WI38 (cell line): ENCODE results near the gene TCF7L2.

Source experiments
- H3K4me3 ChIP-seq: 2 replicates; pipeline ENCODE4 v1.5.1; 2011; ENCODE audit warnings: low read depth, mild to moderate bottlenecking, control low read depth, low read length
- TF ChIP-seq, protein P1 (sequence below): IDR thresholded peaks from 2 replicates; pipeline ENCODE4 v1.5.1; 2012; ENCODE audit warnings: low read depth, mild to moderate bottlenecking, control low read depth, low read length

Gene TCF7L2

GRCh38 chr10:113130014-113130641, 180.1 kb downstream of the TCF7L2 start:
- TF ChIP-seq, protein P1, sequence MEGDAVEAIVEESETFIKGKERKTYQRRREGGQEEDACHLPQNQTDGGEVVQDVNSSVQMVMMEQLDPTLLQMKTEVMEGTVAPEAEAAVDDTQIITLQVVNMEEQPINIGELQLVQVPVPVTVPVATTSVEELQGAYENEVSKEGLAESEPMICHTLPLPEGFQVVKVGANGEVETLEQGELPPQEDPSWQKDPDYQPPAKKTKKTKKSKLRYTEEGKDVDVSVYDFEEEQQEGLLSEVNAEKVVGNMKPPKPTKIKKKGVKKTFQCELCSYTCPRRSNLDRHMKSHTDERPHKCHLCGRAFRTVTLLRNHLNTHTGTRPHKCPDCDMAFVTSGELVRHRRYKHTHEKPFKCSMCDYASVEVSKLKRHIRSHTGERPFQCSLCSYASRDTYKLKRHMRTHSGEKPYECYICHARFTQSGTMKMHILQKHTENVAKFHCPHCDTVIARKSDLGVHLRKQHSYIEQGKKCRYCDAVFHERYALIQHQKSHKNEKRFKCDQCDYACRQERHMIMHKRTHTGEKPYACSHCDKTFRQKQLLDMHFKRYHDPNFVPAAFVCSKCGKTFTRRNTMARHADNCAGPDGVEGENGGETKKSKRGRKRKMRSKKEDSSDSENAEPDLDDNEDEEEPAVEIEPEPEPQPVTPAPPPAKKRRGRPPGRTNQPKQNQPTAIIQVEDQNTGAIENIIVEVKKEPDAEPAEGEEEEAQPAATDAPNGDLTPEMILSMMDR: no peak
- no peak overlapping the region for H3K4me3 ChIP-seq

DNA sequence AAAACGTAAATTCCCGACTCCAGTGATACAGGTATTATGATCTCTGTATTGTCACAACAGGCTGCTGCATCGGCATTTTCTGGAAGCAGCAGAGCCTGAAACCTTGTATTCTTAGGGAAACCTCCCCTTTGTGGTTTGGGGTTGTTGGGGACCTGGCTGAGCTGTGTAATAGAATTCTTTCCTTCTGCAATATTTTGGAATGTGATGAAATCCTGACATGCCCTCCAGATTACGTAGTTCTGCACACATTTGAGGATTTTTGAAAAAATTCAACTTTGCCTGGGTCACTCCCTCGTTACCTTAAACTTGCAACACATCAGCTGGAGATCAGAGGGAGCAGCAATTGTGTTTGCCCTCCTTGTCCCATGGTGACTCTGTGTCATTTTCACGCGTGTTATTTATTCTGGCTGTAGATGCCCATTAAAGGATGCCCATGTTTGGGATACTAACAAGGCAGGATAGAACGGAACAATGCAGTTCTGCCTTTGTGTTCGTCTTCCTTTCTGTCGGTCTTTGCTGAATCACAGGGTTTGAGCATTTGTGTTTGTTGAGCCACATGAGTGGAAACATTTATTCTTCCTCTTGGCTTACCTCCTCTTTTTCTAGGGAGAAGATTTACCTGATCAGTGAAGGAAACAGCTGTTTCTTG, 181.7 kb downstream of the TCF7L2 start:
- no peak overlapping the region for H3K4me3 ChIP-seq
- TF ChIP-seq, protein P1: no peak

- TF ChIP-seq, protein P1: no peak
- no peak overlapping the region for H3K4me3 ChIP-seq
These were observed 182.6 kb downstream of the TCF7L2 start for GRCh38 chr10:113132591-113133121.

GRCh38 chr10:113133497-113134115, 183.6 kb downstream of the TCF7L2 start:
- TF ChIP-seq, protein P1: no peak
- no peak overlapping the region for H3K4me3 ChIP-seq

DNA sequence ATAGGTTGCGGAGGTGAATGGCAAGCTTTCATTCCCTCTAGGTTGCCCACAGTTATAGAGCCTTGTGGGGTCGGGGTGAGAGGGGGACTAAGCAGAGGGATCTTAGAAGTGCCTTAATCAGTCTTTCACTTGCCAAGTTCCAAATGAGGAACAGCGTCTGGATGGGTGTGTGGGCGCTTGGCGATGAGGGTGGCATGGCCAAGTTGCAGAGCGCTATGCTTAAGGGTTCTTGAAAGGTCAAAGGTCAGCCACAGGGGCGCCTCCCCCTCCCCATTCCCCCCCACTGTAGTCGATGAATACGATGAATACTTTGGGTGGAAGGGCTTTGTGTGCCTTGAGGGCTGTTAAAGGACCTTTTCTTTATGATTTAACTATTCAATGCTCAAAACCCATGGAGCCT, 185.0 kb downstream of the TCF7L2 start:
- no peak overlapping the region for H3K4me3 ChIP-seq
- TF ChIP-seq, protein P1: no peak

GRCh38 chr10:113137941-113138685, 188.1 kb downstream of the TCF7L2 start:
- TF ChIP-seq, protein P1: no peak
- H3K4me3 ChIP-seq: no peak overlapping the region
